Measurements from ENCODE around the gene NEUROD1.

NEUROD1 gene

DNA sequence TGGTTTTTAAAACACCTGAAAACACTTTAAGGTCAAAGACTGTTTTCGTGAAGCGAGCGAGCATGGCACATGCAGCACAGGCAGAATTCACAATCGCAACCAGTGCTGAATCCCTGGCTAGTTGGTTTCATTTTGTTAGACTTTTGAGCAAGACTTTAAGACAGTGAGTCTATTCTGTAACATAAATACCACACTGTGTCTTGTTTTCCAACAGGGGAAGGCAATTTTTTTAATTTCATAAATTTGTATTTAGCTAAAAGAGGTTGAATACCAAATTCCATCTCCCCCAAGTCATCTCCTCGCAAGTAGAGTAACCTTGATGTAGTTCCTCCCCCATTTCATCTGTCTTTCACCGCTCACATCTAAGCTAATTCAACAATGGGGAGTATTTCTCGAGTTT is 24.8 kb downstream of the NEUROD1 start:
- H3K27ac ChIP-seq (ENCODE audit: low read length) = no peak overlapping the region
- H3K4me3 ChIP-seq (ENCODE audit: low read length) = no peak overlapping the region
- H3K4me1 ChIP-seq (ENCODE audit: low read length) = peaks cover 3% of the 10 kb centered on the region; the same call in 1 of the 2 replicates
- H3K9me2 ChIP-seq (replicated peaks; ENCODE audit: insufficient read depth, low read length) = no peaks in the 10 kb centered on the region
- H2AFZ ChIP-seq (ENCODE audit: low read length) = no peak overlapping the region
- H3K36me3 ChIP-seq (replicated peaks; ENCODE audit: insufficient read depth, low read length) = no peaks in the 10 kb centered on the region
- no peaks in the 10 kb centered on the region for H3K9me3 ChIP-seq (replicated peaks; ENCODE audit: insufficient read depth, low read length)
- no peaks in the 10 kb centered on the region for H3K27me3 ChIP-seq (replicated peaks; ENCODE audit: insufficient read depth, low read length)
- H4K20me1 ChIP-seq (ENCODE audit: insufficient read depth, low read length) = no peaks in the 10 kb centered on the region
- TF ChIP-seq EZH2 (optimal IDR thresholded peaks at IDR 0.05; ENCODE audit: low read depth, low read length) = no peak
- no peak for TF ChIP-seq EZH2phosphoT487 (IDR thresholded peaks at IDR 0.05; ENCODE audit: low read length)
- TF ChIP-seq, protein P1, sequence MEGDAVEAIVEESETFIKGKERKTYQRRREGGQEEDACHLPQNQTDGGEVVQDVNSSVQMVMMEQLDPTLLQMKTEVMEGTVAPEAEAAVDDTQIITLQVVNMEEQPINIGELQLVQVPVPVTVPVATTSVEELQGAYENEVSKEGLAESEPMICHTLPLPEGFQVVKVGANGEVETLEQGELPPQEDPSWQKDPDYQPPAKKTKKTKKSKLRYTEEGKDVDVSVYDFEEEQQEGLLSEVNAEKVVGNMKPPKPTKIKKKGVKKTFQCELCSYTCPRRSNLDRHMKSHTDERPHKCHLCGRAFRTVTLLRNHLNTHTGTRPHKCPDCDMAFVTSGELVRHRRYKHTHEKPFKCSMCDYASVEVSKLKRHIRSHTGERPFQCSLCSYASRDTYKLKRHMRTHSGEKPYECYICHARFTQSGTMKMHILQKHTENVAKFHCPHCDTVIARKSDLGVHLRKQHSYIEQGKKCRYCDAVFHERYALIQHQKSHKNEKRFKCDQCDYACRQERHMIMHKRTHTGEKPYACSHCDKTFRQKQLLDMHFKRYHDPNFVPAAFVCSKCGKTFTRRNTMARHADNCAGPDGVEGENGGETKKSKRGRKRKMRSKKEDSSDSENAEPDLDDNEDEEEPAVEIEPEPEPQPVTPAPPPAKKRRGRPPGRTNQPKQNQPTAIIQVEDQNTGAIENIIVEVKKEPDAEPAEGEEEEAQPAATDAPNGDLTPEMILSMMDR (IDR thresholded peaks at IDR 0.05; ENCODE audit: low read length) = no peak
- no peaks in the 10 kb centered on the region for H3K79me2 ChIP-seq (ENCODE audit: low read length)
- H3K4me2 ChIP-seq (ENCODE audit: low read depth, low read length) = peak overlapping the region; percentile 81; the same call in 1 of the 2 replicates
- H3F3A ChIP-seq (ENCODE audit: insufficient read depth, low read length) = peaks cover 3% of the 10 kb centered on the region; the same call in 1 of the 2 replicates
- H3K9ac ChIP-seq (ENCODE audit: low read length) = no peak overlapping the region
- DNase-seq = no peak

DNA sequence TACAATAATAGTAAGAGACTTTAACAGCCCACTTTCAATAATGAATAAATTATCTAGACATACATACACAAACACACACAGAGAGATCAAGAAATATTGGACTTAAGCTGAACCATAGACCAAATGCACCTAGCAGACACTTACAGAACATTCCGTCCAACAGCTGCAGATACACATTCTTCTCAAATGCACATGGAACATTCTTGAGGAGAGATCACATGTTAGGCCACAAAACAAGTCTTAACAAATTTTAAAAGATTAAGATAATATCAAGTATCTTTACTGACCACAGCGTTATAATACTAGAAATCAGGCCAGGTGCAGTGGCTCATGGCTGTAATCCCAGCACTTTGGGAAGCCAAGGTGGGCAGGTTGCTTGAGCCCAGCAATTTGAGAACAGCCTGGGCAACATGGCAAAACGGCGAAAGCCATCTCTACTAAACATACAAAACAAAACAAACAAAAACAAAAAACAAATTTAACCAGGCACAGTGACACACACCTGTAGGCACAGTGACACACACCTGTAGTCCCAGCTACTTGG is 30.8 kb downstream of the NEUROD1 start:
- H3K79me2 ChIP-seq (ENCODE audit: low read length) = no peaks in the 10 kb centered on the region

DNA sequence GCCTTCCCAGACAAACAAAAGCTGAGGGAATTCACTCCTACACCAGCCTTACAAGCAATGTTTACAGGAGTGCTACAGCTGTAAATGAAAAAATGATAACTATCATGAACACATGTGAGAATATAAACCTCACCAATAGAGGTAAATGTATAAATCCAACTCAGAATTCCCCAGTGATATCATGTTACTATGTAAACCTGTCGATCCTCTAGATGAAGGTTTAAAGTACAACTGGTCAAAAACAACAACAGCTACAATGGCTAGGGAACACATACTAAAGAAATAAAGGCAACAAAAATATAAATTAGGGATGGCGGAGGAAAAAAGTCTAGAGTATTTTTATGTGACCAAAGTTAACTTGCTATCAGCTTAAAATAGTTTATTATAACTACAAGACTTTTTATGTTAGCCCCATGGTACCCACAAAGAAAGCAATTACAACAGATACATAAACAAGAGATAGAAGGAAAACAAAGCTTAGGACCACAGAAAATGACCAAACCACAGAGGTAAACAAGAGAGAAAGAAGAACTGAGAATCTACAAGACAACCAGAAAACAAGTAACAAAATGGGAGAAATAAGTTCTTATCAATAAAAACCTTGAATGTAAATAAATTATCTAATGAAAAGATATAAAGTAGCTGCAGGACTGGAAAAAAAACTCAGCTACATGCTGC is 31.7 kb downstream of the NEUROD1 start:
- Histone ChIP-seq H3K4me1 (ENCODE audit: low read length) (no peaks in the 10 kb centered on the region), H3K79me2 (ENCODE audit: low read length) (no peaks in the 10 kb centered on the region), H3K9ac (ENCODE audit: low read length) (no peak overlapping the region), H3K4me2 (ENCODE audit: low read depth, low read length) (no peak overlapping the region), H3K36me3 (replicated peaks; ENCODE audit: insufficient read depth, low read length) (no peaks in the 10 kb centered on the region), H3K4me3 (ENCODE audit: low read length) (no peak overlapping the region), H3K27ac (ENCODE audit: low read length) (no peak overlapping the region), H3K9me3 (replicated peaks; ENCODE audit: insufficient read depth, low read length) (no peaks in the 10 kb centered on the region), H3K9me2 (replicated peaks; ENCODE audit: insufficient read depth, low read length) (no peaks in the 10 kb centered on the region), H4K20me1 (ENCODE audit: insufficient read depth, low read length) (no peaks in the 10 kb centered on the region), H2AFZ (ENCODE audit: low read length) (no peak overlapping the region), H3F3A (ENCODE audit: insufficient read depth, low read length) (no peaks in the 10 kb centered on the region), H3K27me3 (replicated peaks; ENCODE audit: insufficient read depth, low read length) (no peaks in the 10 kb centered on the region)
- TF ChIP-seq, protein P1 (IDR thresholded peaks at IDR 0.05; ENCODE audit: low read length) = no peak
- TF ChIP-seq EZH2 (optimal IDR thresholded peaks at IDR 0.05; ENCODE audit: low read depth, low read length) (no peak), EZH2phosphoT487 (IDR thresholded peaks at IDR 0.05; ENCODE audit: low read length) (no peak)
- DNase-seq = no peak

More for the DNA sequence above, 30.8 kb downstream of the NEUROD1 start:
- no peaks in the 10 kb centered on the region for H3F3A ChIP-seq (ENCODE audit: insufficient read depth, low read length)
- DNase-seq = no peak
- H3K9me2 ChIP-seq (replicated peaks; ENCODE audit: insufficient read depth, low read length) = no peaks in the 10 kb centered on the region
- H3K9ac ChIP-seq (ENCODE audit: low read length) = no peak overlapping the region
- H3K4me3 ChIP-seq (ENCODE audit: low read length) = no peak overlapping the region
- H2AFZ ChIP-seq (ENCODE audit: low read length) = no peak overlapping the region
- no peaks in the 10 kb centered on the region for H4K20me1 ChIP-seq (ENCODE audit: insufficient read depth, low read length)
- H3K4me1 ChIP-seq (ENCODE audit: low read length) = no peaks in the 10 kb centered on the region
- H3K4me2 ChIP-seq (ENCODE audit: low read depth, low read length) = no peak overlapping the region
- H3K9me3 ChIP-seq (replicated peaks; ENCODE audit: insufficient read depth, low read length) = no peaks in the 10 kb centered on the region
- H3K27me3 ChIP-seq (replicated peaks; ENCODE audit: insufficient read depth, low read length) = no peaks in the 10 kb centered on the region
- no peak for TF ChIP-seq EZH2 (optimal IDR thresholded peaks at IDR 0.05; ENCODE audit: low read depth, low read length)
- H3K36me3 ChIP-seq (replicated peaks; ENCODE audit: insufficient read depth, low read length) = no peaks in the 10 kb centered on the region
- H3K27ac ChIP-seq (ENCODE audit: low read length) = no peak overlapping the region

DNA sequence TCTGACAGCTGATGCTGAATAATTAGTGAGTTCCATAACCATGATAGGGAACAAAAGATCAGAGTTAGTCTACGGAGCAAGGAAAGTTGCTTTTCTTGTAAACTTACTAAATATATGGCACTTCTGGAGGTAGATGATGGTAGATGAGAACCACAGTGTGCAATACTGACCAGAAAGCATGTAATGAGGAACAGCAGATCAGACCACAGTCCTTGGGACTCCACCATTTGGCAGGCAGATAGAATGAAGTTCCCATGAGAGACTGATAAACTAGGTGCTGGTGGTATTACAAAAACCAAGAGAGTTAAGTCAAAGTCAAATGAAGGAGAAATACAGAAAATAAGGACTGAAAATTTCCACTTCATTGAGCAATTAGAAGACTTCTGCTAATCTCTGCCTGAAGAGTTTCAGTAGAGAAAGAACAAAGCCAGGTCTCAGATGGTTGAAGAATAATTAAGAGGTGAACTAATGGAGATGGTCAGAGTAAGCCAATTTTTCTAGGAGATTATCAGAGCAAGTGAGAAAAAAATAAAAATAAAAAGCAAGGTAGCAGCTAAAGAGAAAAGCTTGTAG is 33.8 kb downstream of the NEUROD1 start:
- Histone ChIP-seq H3K9me2 (replicated peaks; ENCODE audit: insufficient read depth, low read length) (no peaks in the 10 kb centered on the region), H3K9me3 (replicated peaks; ENCODE audit: insufficient read depth, low read length) (no peaks in the 10 kb centered on the region), H2AFZ (ENCODE audit: low read length) (no peak overlapping the region), H3K4me1 (ENCODE audit: low read length) (no peaks in the 10 kb centered on the region), H3K36me3 (replicated peaks; ENCODE audit: insufficient read depth, low read length) (no peaks in the 10 kb centered on the region), H3K79me2 (ENCODE audit: low read length) (no peaks in the 10 kb centered on the region), H3K27me3 (replicated peaks; ENCODE audit: insufficient read depth, low read length) (no peaks in the 10 kb centered on the region), H4K20me1 (ENCODE audit: insufficient read depth, low read length) (no peaks in the 10 kb centered on the region), H3K9ac (ENCODE audit: low read length) (no peak overlapping the region), H3K4me3 (ENCODE audit: low read length) (no peak overlapping the region), H3K4me2 (ENCODE audit: low read depth, low read length) (no peak overlapping the region), H3F3A (ENCODE audit: insufficient read depth, low read length) (no peaks in the 10 kb centered on the region), H3K27ac (ENCODE audit: low read length) (no peak overlapping the region)
- DNase-seq = no peak
- TF ChIP-seq EZH2phosphoT487 (IDR thresholded peaks at IDR 0.05; ENCODE audit: low read length) (no peak), EZH2 (optimal IDR thresholded peaks at IDR 0.05; ENCODE audit: low read depth, low read length) (no peak)
- TF ChIP-seq, protein P1 (IDR thresholded peaks at IDR 0.05; ENCODE audit: low read length) = no peak

All from MM.1S (cell line).